Measurements from ENCODE around the gene STK11IP. TPM values are rescaled to one million over a fixed set of nuclear protein-coding genes. Genes with fewer than 3 reads are reported as not detected.

STK11IP gene
- total and polyA plus RNA-seq, 9 of the 15 experiments (the other 6 are each of a cell fraction or from before 2014, with no cell fraction given) = 0.52 to 21.7 (median 5.6) TPM

GRCh38 chr2:219658874-219659273 lies 61.2 kb downstream of the STK11IP start:
- Histone ChIP-seq H3K79me2 (ENCODE audit: control insufficient read depth, insufficient read depth, low read length) (no peaks in the 10 kb centered on the region), H3K4me2 (ENCODE audit: insufficient read depth, low read length) (no peak overlapping the region), H2AFZ (ENCODE audit: low read depth, low read length) (no peak overlapping the region), H4K20me1 (replicated peaks; ENCODE audit: control insufficient read depth, insufficient read depth, low read length) (no peaks in the 10 kb centered on the region), H3K9me1 (ENCODE audit: control insufficient read depth, insufficient read depth, low read length) (no peaks in the 10 kb centered on the region), H3K9me3 (replicated peaks; ENCODE audit: control insufficient read depth, insufficient read depth, low read depth, low read length) (peaks cover 9% of the 10 kb centered on the region; the same call in 1 of the 2 replicates), H3K9ac (ENCODE audit: insufficient read depth in 1 of 2, low read depth in 2 of 2, low read length in 2 of 2) (no peak overlapping the region), H3K27ac (ENCODE audit: extremely low read depth, low read depth, low read length) (no peak overlapping the region), H3K27me3 (ENCODE audit: control insufficient read depth in 2 of 2, insufficient read depth in 2 of 2, low read length in 2 of 2) (no peaks in the 10 kb centered on the region), H3K4me3 (no peak overlapping the region), H3K36me3 (ENCODE audit: control insufficient read depth, insufficient read depth, low read length) (no peaks in the 10 kb centered on the region), H3K4me1 (replicated peaks in 1 of 2; ENCODE audit: control insufficient read depth in 2 of 2, insufficient read depth in 2 of 2, low read length in 2 of 2) (peaks cover 13 to 43% of the 10 kb centered on the region in 2 experiments; a peak in 4 of 5 replicates)
- ChIA-PET CTCF (ENCODE audit: low intra/inter-chr PET ratio) (no interaction called here), POLR2A (interaction anchor here (0.7 kb wide), 1 partner anchor 173 kb away, joined by 3 read pairs; no protein-coding TSS in a partner anchor)
- in situ Hi-C loops (cut with MboI) = no loop called here
- no peak for DNase-seq (ENCODE audit: extremely low read depth in 1 of 4, low spot score in 3 of 4)
- TF ChIP-seq GABPB1 (CRISPR knock-in tag; IDR thresholded peaks at IDR 0.05) (no peak), ZNF830 (CRISPR knock-in tag; IDR thresholded peaks at IDR 0.05) (no peak), KDM4B (IDR thresholded peaks at IDR 0.05; ENCODE audit: borderline replicate concordance in 2 of 2, low read depth in 1 of 2) (no peak), KHSRP (IDR thresholded peaks at IDR 0.05) (no peak), NBN (IDR thresholded peaks at IDR 0.05; ENCODE audit: low read depth) (no peak), CREBBP (IDR thresholded peaks at IDR 0.05; ENCODE audit: low read depth, low read length) (no peak), ZNF197 (CRISPR knock-in tag; IDR thresholded peaks at IDR 0.05; ENCODE audit: low read depth) (no peak), NR2C1 (IDR thresholded peaks at IDR 0.05) (no peak), NR2C1 (tag; IDR thresholded peaks at IDR 0.05) (no peak), PHF8 (IDR thresholded peaks at IDR 0.05; ENCODE audit: borderline replicate concordance, low read length) (no peak)
- 89% methylated on average over 3 of the region's 3 CpGs for WGBS (ENCODE audit: insufficient coverage, low coverage, missing lambda C conversion rate)
- no TSS peak for BruUV-seq (replicated peaks)
- intact Hi-C loops (cut with micrococcal nuclease) = no loop called here
- ATAC-seq = no peak
- no peak for FAIRE-seq

All from K562 (cell line).